OCI-LY1 (cell line): ENCODE measurements around the gene GAPVD1.

Experiments
- CTCF ChIP-seq: fragments of 200-600 bp; sonication (generic), shearing (Covaris generic); IDR thresholded peaks from 2 replicates; pipeline ENCODE4 v1.5.1; 2017; ENCODE audit warnings: mild to moderate bottlenecking, antibody characterized with exemption, low read length, moderate library complexity, mixed read lengths
- EZH2 ChIP-seq: fragments of 200-600 bp; sonication (generic), shearing (Covaris generic); IDR thresholded peaks from 2 replicates; pipeline ENCODE4 v1.8.0; 2017; ENCODE audit warnings: borderline replicate concordance, mixed run types, mild to moderate bottlenecking, antibody characterized with exemption, low read length, moderate library complexity, mixed read lengths

- no peak for TF ChIP-seq CTCF
- TF ChIP-seq EZH2 = no peak
Observed at GRCh38 chr9:125341566-125341965, 79.9 kb downstream of the GAPVD1 start.
